GM04503 (cell line): ENCODE measurements around the gene PREX1.

Experiments used
- DNase-seq: peaks from one replicate; pipeline ENCODE4 v3.0.0-alpha.2; 2012; ENCODE audit warnings: low read depth

Gene PREX1

GRCh38 chr20:48656137-48656536 is 171.7 kb downstream of the PREX1 start:
- DNase-seq, result no peak

DNA sequence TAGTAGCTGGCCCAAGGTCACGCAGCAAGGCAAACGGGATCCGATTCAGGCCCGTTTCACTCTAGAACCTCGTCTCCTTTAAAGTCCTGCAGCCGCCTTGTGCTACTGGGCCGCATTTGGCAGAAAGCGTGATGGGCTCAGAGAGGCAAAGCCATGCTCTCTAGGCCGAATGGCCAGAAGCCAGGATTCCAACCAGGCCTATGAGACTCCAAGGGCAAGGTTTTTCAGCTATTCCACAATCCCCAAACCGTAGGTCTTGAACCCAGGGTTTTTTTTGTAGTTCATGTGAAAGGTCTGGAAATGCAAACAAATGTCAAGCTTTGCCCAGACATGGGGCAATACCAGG is 174.1 kb downstream of the PREX1 start:
- no peak for DNase-seq

- no peak for DNase-seq
Observed at GRCh38 chr20:48652961-48653705, 174.7 kb downstream of the PREX1 start.

DNA sequence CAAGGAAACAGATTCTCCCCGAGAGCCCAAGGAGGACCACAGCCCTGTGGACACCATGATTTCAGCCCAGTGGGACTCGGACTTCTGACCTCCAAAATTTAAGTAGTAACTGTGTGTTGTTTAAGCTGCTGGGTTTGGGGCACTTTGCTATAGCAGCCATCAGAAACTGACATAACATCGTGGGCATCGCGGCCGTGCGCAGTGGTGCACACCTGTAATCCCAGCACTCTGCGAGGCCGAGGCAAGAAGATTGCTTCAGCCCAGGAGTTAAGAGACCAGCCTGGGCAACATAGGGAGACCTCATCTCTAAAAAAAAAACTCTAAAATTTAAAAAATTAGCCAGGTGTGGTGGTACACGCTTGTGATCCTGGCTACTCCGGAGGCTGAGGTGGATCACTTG is 175.8 kb downstream of the PREX1 start:
- DNase-seq, result no peak

- no peak for DNase-seq
Observed at GRCh38 chr20:48651271-48651670, 176.5 kb downstream of the PREX1 start.

DNA sequence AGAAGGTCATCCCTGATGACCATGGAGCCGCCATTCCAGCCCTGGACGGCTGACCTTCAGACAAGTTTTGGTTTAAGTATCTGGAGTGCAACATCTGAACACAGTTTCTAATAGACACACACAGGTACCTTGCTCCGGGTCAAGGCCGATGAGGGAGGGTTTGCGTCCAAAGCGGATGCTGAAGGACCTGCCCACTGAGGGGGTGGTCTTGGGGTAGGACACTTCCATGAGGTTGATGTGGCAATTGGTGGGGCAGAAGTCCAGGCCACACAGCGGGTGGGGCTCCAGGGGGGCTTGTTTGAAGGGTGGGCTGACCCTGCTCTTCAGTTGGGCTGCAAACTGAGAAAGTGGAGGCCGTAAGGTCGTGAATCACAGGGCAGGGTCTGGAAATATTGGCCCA is 177.9 kb downstream of the PREX1 start:
- no peak for DNase-seq

- DNase-seq, result no peak
Observed at GRCh38 chr20:48649104-48649626, 178.6 kb downstream of the PREX1 start.

- DNase-seq, result no peak
Observed at GRCh38 chr20:48648482-48649051, 179.2 kb downstream of the PREX1 start.

DNA sequence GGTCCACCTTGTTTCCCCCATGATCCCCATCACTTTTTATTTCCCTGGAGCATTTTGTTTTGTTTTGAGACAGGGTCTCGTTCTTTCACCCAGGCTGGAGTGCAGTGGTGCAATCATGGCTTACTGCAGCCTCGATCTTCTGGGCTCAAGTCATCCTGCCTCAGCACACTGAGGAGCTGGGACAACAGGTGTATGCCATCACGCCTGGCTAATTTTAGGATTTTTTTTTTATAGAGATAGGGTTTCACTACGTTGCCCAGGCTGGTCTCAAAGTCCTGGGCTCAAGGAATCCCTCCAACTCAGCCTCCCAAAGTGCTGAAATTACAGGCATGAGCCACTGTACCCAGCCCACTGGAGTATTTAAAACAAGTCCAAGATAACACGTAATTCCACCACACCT is 179.9 kb downstream of the PREX1 start:
- no peak for DNase-seq

- DNase-seq, result no peak
Observed at GRCh38 chr20:48645666-48646065, 182.1 kb downstream of the PREX1 start.

- DNase-seq, result no peak
Observed at GRCh38 chr20:48644286-48644828, 183.4 kb downstream of the PREX1 start.

GRCh38 chr20:48642105-48642880 is 185.5 kb downstream of the PREX1 start:
- DNase-seq, result no peak

DNA sequence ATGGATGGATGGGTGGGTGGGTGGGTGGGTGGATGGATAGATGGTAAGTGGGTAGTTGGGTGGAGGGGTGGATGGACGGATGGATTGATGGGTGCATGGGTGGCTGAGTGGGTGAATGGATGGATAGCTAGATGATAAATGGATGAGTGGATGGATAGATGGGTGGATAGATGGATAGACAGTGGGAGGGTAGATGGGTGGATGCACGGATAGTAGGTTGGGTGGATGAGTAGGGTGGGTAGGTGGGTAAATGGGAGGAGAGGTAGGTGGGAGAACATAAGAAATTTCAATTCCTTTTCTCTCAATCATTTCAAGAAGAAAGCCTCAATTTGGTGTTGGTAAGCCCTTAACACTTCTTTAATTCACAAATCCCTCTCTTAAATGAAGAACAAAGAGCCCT is 186.9 kb downstream of the PREX1 start:
- no peak for DNase-seq

DNA sequence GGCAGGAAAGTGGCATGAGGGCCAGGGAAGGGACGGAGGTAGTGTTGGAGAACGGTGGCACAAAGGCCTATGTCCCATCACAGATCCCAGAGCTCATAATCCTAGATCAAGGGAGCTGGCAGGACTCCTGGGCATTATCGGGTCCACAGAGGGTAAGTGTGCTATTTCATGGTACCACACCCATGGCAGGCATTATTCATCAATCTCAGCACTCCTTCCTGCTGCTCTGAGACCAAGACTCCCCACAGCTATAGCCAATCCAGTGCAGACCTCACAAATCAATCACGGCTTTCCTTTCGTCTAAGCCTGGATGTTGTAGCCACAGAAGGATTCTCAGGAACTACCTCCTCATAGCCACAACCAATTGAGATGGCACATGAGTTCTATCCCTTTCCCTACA is 187.9 kb downstream of the PREX1 start:
- DNase-seq, result no peak

DNA sequence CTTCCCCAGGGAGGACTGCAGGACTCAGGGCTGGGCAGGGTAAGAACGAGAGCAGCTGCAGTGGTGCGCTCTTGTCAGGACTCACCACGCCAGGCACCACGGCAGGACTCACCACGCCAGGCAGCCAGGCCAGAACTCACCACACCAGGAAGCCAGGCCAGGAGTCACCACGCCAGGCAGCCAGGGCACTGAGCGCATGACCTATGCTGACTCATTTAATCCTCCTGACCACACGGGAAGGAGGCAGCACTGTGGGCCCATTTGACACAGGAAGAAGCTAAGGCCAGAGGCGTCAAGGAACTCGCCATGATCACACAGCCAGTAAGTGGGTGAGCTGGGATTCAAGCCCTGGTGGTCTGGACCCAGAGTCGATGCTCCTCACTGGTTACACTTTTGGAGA is 189.3 kb downstream of the PREX1 start:
- DNase-seq, result no peak

DNA sequence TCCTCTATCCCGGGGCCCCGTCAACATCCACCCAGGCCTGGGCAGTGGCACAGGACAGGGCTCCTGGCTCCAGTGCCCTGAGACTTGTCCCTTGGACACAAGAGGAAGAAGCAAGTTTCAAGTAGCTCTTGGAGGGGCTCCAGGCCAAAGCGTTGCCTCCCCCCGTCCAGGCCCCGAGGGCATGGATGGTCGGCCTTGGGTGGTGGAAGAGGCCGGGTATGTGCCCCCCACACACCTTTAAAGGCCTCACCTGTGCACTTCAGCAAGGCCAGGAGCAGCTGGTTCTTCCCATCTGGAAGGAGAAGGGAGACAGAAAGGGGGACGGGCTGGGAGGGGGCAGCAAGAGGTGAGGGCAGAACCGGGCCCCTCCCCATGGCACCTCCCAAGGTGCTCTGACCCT is 190.3 kb downstream of the PREX1 start:
- no peak for DNase-seq

- DNase-seq, result no peak
Observed at GRCh38 chr20:48636301-48636700, 191.5 kb downstream of the PREX1 start.

GRCh38 chr20:48635791-48636267 is 192.0 kb downstream of the PREX1 start:
- no peak for DNase-seq

DNA sequence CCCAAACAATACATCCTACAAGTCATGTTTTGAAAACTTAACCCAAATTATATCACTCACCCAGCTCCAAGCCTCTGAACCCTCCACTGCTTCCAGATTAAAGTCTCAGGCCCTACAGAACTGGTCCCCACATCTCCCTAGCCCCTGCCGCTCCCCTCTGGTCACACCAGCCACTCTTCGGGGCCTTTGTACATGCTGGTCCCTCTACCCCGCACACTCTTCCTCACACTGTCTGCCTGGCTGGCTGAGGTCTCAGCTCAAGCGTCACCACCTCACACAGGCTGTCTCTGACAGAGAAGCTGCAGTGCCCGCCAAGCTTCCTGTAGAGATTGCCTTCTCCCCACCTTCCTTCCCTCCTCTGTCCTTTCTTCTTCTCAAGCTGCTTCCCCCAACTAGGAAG is 192.4 kb downstream of the PREX1 start:
- no peak for DNase-seq

- DNase-seq, result no peak
Observed at GRCh38 chr20:48634641-48635040, 193.2 kb downstream of the PREX1 start.

GRCh38 chr20:48633620-48634257 is 194.1 kb downstream of the PREX1 start:
- DNase-seq, result no peak
